Measurements from ENCODE around the gene WFIKKN1. TPM values are rescaled to one million over a fixed set of nuclear protein-coding genes. Genes with fewer than 3 reads are reported as not detected.

WFIKKN1 gene
- total and polyA plus RNA-seq, 2 experiments from 2014 or later: 3.5 to 6.8 TPM

DNA sequence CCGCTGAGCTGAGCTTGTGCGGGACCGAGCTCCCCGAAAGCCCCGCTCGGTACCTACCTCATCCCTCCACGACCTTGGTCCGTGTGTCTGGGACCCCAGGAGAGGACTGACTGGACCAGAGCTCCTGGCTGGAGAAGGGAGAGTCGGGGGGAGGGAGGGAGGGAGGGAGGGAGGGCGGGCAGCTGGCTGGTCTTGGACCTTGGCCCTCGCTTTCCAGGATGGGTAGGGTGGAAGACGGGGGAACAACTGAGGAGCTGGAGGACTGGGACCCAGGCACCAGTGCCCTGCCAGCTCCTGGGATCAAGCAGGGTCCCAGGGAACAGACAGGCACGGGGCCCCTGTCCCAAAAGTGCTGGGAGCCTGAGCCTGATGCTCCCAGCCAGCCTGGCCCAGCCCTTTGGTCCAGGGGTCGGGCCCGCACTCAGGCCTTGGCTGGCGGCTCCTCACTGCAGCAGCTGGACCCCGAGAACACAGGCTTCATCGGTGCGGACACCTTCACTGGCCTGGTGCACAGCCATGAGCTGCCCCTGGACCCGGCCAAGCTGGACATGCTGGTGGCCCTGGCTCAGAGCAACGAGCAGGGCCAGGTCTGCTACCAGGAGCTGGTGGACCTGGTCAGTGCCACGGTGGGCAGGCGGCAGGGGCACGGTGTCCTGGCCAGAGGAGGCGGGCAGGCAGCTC, 45.2 kb downstream of the WFIKKN1 start (continued):
- TF ChIP-seq, protein P1, sequence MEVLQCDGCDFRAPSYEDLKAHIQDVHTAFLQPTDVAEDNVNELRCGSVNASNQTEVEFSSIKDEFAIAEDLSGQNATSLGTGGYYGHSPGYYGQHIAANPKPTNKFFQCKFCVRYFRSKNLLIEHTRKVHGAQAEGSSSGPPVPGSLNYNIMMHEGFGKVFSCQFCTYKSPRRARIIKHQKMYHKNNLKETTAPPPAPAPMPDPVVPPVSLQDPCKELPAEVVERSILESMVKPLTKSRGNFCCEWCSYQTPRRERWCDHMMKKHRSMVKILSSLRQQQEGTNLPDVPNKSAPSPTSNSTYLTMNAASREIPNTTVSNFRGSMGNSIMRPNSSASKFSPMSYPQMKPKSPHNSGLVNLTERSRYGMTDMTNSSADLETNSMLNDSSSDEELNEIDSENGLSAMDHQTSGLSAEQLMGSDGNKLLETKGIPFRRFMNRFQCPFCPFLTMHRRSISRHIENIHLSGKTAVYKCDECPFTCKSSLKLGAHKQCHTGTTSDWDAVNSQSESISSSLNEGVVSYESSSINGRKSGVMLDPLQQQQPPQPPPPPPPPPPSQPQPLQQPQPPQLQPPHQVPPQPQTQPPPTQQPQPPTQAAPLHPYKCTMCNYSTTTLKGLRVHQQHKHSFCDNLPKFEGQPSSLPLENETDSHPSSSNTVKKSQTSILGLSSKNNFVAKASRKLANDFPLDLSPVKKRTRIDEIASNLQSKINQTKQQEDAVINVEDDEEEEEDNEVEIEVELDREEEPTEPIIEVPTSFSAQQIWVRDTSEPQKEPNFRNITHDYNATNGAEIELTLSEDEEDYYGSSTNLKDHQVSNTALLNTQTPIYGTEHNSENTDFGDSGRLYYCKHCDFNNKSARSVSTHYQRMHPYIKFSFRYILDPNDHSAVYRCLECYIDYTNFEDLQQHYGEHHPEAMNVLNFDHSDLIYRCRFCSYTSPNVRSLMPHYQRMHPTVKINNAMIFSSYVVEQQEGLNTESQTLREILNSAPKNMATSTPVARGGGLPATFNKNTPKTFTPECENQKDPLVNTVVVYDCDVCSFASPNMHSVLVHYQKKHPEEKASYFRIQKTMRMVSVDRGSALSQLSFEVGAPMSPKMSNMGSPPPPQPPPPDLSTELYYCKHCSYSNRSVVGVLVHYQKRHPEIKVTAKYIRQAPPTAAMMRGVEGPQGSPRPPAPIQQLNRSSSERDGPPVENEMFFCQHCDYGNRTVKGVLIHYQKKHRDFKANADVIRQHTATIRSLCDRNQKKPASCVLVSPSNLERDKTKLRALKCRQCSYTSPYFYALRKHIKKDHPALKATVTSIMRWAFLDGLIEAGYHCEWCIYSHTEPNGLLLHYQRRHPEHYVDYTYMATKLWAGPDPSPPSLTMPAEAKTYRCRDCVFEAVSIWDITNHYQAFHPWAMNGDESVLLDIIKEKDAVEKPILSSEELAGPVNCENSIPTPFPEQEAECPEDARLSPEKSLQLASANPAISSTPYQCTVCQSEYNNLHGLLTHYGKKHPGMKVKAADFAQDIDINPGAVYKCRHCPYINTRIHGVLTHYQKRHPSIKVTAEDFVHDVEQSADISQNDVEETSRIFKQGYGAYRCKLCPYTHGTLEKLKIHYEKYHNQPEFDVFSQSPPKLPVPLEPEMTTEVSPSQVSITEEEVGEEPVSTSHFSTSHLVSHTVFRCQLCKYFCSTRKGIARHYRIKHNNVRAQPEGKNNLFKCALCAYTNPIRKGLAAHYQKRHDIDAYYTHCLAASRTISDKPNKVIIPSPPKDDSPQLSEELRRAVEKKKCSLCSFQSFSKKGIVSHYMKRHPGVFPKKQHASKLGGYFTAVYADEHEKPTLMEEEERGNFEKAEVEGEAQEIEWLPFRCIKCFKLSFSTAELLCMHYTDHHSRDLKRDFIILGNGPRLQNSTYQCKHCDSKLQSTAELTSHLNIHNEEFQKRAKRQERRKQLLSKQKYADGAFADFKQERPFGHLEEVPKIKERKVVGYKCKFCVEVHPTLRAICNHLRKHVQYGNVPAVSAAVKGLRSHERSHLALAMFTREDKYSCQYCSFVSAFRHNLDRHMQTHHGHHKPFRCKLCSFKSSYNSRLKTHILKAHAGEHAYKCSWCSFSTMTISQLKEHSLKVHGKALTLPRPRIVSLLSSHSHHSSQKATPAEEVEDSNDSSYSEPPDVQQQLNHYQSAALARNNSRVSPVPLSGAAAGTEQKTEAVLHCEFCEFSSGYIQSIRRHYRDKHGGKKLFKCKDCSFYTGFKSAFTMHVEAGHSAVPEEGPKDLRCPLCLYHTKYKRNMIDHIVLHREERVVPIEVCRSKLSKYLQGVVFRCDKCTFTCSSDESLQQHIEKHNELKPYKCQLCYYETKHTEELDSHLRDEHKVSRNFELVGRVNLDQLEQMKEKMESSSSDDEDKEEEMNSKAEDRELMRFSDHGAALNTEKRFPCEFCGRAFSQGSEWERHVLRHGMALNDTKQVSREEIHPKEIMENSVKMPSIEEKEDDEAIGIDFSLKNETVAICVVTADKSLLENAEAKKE (CRISPR knock-in tag; IDR thresholded peaks at IDR 0.05): no peak
- TF ChIP-seq ZNF114 (CRISPR knock-in tag; IDR thresholded peaks at IDR 0.05) (no peak), POLR2AphosphoS5 (IDR thresholded peaks at IDR 0.05; ENCODE audit: low read depth) (no peak), EZH2 (IDR thresholded peaks at IDR 0.05; ENCODE audit: low read depth, unreplicated experiment) (no peak), EZH2phosphoT487 (IDR thresholded peaks at IDR 0.05; ENCODE audit: unreplicated experiment) (no peak), ZNF331 (CRISPR knock-in tag; IDR thresholded peaks at IDR 0.05; ENCODE audit: low read depth) (no peak), JUNB (IDR thresholded peaks at IDR 0.05; ENCODE audit: unreplicated experiment) (no peak)
- TF ChIP-seq, protein P2, sequence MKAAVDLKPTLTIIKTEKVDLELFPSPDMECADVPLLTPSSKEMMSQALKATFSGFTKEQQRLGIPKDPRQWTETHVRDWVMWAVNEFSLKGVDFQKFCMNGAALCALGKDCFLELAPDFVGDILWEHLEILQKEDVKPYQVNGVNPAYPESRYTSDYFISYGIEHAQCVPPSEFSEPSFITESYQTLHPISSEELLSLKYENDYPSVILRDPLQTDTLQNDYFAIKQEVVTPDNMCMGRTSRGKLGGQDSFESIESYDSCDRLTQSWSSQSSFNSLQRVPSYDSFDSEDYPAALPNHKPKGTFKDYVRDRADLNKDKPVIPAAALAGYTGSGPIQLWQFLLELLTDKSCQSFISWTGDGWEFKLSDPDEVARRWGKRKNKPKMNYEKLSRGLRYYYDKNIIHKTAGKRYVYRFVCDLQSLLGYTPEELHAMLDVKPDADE (IDR thresholded peaks at IDR 0.05): no peak
- TF ChIP-seq, protein P3, sequence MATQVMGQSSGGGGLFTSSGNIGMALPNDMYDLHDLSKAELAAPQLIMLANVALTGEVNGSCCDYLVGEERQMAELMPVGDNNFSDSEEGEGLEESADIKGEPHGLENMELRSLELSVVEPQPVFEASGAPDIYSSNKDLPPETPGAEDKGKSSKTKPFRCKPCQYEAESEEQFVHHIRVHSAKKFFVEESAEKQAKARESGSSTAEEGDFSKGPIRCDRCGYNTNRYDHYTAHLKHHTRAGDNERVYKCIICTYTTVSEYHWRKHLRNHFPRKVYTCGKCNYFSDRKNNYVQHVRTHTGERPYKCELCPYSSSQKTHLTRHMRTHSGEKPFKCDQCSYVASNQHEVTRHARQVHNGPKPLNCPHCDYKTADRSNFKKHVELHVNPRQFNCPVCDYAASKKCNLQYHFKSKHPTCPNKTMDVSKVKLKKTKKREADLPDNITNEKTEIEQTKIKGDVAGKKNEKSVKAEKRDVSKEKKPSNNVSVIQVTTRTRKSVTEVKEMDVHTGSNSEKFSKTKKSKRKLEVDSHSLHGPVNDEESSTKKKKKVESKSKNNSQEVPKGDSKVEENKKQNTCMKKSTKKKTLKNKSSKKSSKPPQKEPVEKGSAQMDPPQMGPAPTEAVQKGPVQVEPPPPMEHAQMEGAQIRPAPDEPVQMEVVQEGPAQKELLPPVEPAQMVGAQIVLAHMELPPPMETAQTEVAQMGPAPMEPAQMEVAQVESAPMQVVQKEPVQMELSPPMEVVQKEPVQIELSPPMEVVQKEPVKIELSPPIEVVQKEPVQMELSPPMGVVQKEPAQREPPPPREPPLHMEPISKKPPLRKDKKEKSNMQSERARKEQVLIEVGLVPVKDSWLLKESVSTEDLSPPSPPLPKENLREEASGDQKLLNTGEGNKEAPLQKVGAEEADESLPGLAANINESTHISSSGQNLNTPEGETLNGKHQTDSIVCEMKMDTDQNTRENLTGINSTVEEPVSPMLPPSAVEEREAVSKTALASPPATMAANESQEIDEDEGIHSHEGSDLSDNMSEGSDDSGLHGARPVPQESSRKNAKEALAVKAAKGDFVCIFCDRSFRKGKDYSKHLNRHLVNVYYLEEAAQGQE (IDR thresholded peaks at IDR 0.05; ENCODE audit: unreplicated experiment): no peak

Data from GM23338 (cell line).